CD1c-positive myeloid dendritic cell (primary cell): ENCODE results near the gene DNALI1.

Experiments used
- DNase-seq: peaks from one replicate; pipeline ENCODE4 v3.0.0-alpha.2; 2016; ENCODE audit errors: extremely low spot score

DNALI1 gene

DNA sequence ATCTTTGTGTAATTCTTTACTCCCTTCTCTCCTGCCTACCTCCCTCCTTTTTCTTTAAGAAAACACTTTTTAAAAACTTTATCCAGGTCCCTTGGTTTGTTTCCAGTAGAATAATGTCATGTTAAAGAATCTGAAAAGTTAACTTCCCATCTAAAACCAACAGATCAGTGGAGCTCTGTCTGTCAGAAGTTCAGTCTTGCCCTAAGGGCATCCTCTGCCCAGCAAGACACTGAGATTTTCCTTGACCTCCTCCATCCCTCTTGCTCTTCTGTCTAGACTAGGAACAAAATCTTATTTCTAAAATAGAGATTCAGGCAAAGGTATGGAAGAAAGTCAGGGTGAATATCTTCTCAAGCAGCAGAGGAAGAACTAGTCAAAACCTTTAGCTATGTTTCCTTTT lies 44.7 kb downstream of the DNALI1 start:
- no peak for DNase-seq

DNA sequence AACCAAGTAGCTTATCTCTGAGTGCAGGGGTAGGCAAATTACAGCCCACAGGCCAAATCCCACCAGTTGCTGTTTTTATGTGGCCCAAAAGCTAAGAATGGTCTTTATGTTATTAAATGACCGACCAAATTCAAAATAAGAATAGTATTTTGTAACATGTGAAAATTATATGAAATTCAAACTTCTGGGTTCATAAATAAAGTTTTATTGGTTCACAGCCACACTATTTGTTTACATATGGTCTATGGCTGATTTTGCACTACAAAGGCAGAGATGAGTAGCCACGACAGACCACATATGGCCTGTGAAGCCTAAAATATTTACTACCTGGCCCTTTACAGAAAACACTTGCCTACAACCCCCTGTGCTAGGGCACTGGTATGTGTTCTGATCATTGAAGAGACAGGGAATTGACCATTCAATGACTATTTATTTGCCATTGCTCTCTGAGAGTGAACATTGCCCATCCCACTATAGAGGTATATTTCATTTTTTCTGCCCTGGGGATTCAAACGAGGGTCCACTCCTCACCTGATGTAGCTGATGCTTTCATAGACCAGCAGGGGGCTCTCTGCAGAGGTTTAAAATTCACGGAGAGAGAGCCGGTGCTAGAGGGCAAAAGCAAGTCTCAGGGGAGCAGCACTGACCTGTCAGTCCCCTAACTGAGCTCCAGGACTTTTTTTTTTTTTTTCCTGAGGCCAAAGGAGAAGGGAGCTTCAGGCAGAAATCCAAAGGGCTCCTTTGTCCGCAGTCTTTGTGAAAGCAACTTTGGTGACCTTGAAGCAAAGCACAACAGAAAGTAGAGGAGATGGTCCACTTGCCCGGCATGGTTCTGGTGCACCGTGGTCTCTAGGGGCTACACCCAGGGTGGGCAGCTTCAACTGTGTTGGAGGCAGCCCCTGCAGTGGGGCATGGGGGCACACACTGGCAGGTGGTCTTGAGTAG lies 46.3 kb downstream of the DNALI1 start:
- DNase-seq = peak; percentile 58

DNA sequence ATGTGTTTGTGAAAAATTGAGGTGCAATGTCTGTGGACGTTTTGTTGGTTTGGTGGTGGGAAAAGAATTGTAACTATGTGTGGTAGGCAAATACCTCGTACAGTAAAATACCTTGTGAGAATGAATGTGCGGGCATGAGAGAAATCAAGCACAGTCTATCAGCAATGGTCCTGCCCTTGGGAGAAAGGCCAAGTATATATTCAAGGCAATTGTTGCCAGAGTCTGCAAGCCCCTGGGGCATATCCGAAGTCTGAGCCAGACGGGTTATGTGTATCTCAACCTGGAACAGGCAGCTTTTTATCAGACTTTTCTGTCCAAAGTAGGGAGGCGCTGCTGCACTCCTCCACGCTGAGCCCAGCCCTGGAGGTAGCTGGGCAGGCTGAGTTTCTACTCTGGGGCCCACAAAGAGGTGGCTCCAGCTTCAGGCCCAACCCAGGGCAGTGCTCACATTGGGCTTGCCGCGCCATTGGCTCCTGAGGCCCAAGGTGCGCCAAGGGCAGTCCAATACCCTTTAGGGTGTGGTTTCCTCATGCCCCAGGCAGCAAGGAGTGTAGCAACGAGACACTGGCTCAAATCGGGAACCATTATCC lies 48.4 kb downstream of the DNALI1 start:
- no peak for DNase-seq

DNA sequence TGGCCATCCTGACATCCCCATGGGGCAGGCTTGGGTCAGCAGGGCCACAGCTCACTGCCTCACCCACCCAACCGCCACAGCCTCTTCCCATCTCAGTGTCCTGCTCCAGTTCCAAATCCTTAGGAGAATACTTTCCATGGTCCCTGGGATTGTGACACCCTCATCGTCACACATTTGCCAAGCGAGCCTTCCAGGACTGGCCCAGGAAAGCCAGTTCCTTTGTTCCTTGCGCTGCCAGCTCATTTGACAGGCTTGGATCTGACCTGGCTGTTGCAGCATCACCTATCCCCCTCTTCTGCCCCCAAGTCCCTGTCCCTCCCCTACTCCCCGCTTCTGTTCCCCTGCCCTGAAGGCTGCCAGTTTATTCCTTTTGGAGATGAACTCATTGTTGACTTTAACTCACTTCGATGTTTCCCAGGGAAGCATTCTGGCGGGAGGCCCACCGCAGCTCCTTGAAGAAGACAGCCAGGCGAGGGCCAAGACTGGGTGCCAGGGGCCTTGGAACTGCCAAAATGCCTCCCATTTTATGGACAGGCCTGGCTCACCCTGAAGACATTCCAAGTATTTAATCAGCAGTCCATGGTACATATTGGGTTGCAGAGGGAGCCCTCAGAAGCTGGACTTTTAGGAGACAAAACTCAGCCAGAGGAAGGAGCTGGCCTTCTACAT lies 49.2 kb downstream of the DNALI1 start:
- DNase-seq = no peak

DNA sequence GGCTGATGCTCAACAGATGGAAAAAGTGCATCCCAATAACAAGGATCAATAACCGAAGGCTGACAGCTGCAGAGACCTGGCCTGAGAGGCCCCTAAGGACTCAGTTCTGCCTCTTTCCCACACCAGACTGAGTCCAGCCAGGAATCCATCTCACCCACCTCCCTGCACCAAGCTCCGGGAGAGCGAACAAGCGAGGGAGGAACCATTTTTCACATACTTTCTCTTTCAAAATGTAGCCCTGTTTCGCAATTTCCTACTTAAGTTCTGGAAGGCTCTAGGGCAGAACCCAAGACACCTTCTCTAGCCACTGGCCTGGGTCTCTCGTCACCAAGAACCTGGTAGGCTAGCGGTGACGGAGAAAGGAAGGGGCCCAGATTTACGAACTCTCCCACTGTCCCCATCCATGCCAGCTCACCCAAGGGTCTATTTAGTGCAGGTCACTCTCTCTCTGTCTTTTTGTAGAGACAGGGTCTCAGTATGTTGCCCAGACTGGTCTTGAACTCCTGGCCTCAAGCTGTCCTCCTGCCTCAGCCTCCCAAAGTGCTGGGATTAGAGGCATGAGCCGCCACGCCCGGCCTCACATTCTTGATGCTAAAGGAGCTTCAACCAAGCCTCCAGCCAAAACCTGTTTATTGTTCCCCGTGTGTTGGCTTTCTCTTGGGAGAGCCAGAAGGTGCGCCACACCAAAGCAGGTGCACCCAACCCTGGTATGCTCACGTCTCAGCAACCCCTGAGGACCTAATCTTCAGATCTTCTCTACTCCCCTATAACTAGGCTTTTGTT lies 49.9 kb downstream of the DNALI1 start:
- DNase-seq = peak; percentile 16

DNA sequence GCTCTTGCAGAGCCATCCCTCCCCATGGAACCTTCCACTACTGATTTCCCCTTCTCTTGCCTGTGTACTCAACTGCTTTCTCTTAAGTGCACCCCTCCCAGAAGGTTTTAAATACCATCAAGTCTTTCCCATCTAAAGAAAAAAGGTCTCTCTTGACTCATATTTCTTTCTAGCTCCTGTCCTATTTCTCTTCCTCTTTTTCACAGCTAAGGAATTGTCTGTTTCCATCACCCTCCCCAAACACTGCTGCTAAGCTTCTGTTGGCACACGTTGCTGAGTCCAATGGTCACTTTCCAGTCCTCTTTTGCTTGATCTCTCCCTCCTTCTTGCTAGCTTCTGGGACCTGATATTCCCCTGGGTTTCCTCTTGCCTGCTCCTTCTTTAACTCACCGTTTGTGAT lies 52.3 kb downstream of the DNALI1 start:
- DNase-seq = no peak

DNA sequence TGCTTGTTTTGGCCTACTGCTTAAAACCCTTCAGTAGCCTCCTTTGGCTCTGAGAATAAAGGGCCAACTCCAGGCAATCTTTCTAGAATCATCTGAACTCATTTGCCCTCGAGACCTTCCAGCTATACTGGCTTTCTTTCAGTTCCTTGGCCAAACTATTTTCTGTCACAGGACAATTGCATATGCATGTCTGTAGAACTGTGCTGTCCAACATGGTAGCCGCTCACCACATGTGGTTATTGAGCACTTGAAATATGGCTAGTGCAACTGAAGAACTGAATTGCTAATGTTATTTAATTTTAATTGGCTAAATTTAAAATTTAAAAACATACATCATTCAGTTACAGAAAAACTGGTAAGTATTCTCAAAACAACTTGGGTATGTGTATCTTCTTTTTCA lies 53.3 kb downstream of the DNALI1 start:
- DNase-seq = no peak

DNA sequence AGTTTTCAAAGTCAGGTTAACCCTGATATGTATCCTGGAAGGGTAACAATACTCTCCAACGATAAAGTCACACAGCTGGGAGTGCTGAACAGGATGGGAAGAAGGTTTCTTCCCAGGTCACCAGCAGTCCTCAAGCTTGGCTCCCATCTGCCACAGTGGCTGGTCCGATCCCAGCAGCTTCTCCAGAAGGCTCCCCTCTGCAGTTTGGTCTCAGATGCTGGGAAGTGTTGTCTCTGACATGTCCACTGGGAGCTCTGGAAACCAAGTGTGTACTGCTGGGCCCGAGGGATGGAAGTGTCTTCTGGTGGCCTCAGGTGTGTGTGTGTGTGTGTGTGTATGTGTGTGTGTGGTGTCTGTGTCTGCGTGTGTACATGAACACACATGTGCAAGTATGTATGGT lies 55.4 kb downstream of the DNALI1 start:
- DNase-seq = no peak

DNA sequence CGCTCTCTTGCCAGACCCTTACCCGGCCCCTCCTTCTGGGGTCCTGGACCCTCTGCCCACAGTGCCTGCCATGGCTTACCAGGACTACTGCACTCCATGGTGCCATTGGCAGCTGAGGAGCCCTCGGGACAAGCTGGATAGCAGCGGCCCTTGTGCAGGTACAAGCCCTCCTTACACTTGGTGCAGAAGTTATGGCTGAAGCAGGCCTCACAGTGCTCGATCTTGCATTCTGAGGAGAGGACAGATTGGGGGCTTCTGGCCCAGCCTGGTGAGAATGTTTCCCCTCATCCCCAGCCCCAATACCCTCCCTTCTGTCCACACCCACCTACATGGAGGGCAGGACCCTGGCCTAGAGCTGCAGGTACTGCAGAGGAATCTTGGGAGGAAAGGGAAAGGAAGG lies 57.4 kb downstream of the DNALI1 start:
- no peak for DNase-seq

DNA sequence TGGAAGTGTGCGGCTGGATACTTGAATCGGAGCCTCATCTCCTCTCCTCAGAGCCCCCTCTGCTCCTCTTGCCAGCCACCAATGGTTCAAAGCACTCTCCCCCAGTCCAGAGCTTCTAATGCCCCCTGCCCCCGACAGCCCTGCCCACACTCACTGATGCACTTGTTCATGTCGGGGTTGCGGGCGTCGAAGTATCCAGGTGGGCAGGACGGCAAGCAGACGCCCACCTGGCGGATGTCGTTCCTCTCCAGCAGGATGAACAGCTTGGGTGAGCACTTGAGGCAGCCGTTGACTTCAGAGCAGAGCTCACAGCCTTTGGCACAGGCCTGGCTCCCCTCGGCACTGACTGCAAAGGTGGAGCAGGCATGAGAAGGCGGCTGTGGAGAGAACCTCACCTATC lies 59.6 kb downstream of the DNALI1 start:
- DNase-seq = no peak
